GM19351 (cell line): Measurements from ENCODE around the gene CEP63.

Source experiments
- ATAC-seq: cut with Tn5 transposase; IDR thresholded peaks from one replicate; pipeline ENCODE4 v1.9.1; 2021; ENCODE audit warnings: mild to moderate bottlenecking, moderate library complexity; ENCODE audit not compliant: unreplicated experiment

Gene CEP63

DNA sequence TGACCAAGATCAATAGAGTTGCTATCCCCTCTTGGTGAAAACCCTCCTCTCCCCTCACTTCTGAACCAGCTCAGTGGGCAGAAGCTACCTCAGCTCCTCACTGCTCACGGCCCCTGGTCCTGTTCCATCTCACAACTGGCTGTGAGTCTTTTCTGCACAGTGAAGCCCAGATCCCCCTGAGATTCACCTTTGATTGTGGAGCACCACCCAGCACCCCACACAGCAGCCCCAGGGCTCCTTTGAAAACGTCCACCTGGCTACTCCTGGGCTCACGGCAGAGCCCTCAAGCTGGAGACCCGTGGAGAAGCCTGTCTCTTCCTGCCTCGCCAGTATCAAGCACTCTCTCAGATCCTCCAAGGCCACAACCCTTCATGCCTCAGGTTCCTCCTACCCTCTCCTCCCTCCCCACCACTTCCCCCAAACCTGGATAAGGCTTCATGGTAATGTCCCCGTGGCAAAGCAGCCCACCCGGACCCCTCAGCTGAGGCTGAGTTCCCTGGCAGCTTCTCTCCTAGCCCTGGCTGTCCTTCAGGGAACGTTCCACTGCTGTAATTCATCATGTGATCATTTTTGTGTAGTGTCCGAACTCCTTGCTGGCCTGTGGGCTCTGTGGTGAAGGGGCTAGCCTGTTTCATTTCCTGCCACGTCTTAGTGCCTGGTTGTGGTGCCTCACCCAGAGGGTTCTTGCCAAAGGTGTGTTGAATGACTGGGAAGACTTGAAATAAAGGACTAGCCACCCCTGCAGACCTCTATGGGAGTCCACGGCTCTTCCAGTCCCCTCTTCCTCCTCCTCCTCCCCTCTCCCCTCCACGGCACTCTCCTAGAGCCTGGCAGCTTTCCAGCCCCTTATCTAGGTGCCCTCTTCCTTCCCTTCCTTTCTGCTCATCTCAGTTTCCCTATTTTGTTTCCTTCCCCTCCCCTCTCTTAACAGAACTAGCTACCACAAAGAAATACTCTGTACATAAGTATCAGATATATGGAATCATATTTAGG, 120.5 kb downstream of the CEP63 start:
- ATAC-seq = no peak

DNA sequence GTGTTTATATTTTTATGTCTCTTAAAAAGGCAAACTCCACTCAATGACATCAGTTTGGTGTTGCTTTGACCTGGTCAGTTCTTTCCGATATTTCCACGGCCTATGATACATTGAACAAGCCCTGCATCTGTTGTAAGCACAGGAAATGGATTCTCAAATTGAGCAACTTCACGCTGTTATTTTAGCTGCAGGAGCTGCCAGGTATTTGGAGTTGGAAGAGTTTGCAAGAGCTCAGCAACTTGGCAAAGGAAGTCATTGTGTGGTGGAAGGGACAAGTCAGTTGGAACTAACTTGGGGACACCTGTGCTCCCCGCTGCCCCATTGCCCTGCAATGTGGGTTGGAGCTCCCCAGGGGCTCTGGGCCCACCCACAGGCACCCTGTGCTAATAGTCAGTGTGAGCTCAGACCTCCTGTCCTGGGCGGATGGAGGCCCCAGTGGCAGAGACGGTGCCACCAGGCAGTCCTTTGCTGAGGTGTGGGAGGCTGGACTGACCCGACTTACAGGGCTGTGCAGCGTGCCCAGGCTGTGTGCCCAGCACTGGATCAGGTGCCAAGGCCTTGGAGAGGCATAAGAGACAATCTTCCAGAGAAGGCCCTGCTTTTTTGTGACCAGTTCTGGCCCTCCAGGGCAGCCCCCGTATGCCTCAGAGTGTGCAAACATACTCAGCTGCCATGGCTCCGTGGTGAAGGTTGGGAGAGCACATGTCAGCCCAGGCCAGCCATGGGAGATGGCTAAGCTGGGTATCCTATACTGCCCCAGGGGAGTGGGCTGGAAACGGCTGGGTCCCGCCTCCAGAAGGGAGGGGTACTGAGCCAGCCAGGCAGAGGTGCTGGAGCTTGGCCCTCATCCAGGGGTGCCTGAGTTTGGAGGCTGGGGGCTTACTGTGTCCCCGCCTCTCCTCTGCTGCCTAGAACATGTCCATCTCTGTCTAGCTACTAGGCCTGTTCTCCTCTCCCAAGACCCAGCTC, 121.5 kb downstream of the CEP63 start:
- ATAC-seq = no peak

DNA sequence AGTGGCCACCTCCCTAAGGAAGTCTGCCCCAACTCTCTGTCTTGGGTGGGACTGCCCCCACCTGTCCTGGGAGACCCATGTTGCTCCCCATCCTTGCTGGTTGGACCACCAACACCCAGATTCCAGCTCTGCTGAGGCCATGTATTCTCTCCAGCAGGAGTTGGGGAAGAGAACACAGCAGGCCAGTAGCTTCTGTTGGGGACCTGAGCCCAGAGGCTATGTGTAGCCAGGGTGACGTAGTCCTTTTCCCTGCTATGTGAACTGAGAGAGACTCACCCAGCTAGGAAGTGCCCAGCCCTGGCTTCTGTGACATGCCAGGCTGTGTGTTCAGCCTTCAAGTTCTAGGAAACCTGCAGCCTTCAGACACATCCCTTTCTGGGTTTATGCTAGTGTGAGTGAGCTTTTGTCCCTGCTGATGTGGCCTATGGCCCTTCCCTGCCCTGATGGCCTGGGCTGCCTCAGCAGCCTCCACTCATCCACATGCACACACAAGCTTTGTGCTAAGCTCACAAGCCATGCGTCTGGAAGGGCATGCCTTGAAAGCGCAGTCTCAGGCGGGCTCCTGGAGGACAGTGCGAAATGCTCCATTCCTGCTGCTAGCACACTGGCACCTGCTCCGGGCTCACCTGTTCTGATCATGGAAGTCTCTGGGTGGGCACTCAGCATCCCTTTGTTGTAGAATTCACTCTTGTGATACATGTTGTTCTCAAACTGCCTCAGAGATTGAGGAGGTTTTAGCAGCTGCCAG, 122.3 kb downstream of the CEP63 start:
- ATAC-seq = no peak

GRCh38 chr3:134608771-134609435, 123.0 kb downstream of the CEP63 start:
- ATAC-seq = no peak

DNA sequence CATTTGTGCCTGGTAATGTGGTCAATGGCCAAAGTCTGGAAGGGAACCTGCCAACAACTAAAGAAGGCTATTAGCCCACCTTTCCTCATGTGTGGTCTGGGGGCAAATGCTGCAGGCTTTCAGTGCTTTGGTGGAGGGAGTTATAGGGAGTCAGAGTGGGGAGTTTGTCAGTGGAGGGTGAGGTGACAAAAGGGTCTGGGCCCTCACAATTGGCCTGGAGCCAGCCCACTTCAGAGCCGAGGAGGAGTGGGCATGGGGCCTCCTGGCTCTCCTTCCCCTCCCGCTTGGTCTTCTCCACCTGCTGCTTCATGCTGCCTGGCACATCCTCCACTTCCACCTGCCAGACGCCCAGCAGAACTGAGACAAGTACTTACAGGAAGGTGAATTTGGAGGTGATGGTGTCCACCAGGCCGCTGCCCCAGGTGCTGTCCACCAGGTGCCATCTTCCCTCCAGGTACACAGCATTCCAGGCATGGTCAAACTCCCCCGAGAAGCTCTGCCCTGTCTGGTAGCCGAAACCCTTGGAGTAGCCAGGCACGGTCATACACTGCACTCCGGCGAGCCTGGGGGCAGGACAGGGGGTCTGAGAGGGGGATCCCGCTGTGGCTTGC, 124.1 kb downstream of the CEP63 start:
- no peak for ATAC-seq

- no peak for ATAC-seq
Observed at GRCh38 chr3:134610432-134611385, 124.9 kb downstream of the CEP63 start.

- no peak for ATAC-seq
Observed at GRCh38 chr3:134611516-134611915, 125.7 kb downstream of the CEP63 start.

GRCh38 chr3:134613006-134613520, 127.2 kb downstream of the CEP63 start:
- ATAC-seq = no peak

DNA sequence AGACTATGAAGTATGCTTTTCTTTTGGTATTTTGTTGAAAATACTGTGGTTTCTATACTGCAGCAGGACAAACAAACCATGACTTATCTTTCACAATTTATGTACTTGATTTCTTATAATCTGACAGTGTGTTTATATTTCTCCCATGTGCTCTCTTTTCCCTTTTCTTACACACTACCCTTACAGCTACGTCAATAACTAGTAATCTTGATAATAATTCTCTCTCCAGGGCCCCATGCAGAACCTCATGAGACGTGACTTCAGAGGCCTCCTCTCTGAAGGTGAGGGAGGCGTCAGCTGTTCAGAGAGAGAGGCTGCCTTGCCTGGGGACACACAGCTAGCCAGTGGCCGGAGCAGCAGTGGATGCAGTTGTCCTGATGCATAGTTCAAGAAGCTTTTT, 129.1 kb downstream of the CEP63 start:
- ATAC-seq = no peak

- ATAC-seq = no peak
Observed at GRCh38 chr3:134615743-134616142, 129.9 kb downstream of the CEP63 start.

- ATAC-seq = no peak
Observed at GRCh38 chr3:134617608-134618477, 132.0 kb downstream of the CEP63 start.

DNA sequence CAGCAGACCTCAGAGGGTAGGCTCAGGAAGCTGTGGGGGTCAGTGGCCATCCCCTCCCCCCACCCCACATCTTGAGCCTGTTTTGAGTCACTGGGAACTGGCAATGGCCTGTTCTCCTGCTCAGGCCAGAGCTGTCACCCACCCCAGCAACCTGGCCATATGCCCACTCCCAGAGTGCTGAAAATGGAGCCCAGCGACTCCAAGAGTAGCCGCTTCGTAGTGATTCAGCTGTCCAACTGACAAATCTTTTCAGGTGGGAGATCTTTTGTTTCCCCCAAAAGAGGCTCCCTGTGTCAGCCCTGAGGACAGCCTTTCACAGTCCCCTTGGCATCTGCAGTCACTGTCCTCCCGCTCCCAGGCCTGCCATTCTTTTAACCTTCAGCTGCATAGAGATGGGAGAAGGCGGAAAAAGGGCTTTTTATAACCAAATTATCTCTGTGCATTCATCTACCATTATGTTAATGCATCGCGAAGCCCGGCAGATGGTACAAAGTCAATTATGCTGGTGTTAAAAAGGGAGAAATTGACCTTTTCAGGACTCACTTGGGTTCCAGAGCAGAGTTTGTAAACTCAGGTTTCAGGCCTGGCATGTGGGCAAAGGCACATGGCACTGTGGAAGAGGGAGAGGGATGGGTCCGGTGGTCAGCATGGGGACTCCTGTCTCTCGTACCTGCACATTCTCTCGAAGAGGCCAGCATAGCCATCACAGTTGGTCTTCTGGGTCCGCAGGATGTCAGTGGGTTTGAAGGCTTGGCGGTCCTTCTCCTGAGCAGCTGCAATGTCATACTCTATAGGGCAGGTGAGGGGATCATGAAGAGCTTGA, 132.8 kb downstream of the CEP63 start:
- ATAC-seq = no peak

DNA sequence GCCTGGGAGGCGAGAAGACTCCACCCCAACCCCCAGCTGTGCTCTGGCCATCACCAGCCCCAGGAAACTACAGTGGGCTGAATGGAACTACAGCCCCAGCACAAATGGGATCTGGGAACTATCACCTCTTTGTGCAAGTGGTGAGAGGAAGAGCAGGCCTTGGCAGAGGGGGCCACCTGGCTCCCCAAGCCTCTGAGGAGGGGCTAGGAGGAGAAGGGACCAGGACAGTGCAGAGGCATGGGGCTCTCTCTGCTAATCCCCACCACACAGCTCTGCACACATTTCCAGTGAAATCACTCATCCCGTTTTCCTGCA, 133.4 kb downstream of the CEP63 start:
- no peak for ATAC-seq

GRCh38 chr3:134619884-134620445, 134.1 kb downstream of the CEP63 start:
- no peak for ATAC-seq

- ATAC-seq = no peak
Observed at GRCh38 chr3:134620476-134621115, 134.7 kb downstream of the CEP63 start.

GRCh38 chr3:134621854-134622253, 136.0 kb downstream of the CEP63 start:
- no peak for ATAC-seq
